Activated CD4-positive, CD25-positive, alpha-beta regulatory T cell (primary cell): Measurements from ENCODE around the gene CFAP77.
"Not testable (repeated sequence)": the region's sequence is repeated elsewhere in the genome, so short reads cannot be mapped to it uniquely, and the experiment has no call there.

Experiments
- DNase-seq, 4 experiments: peaks; one replicate each; lab custom pipeline; 2025; lab: John Stamatoyannopoulos, UW

The CFAP77 gene

GRCh38 chr9:132409828-132410528 is at the start of gene CFAP77:
Gene CFAP77, plus strand, starts transcription at chr9:132410211. Its CDS starts 61 bp downstream, at chr9:132410272.
- DNase-seq: peak in 1 of 4 experiments; percentile 12

GRCh38 chr9:132364068-132364467 is 45.9 kb upstream of the CFAP77 start:
- DNase-seq: no peak

GRCh38 chr9:132365986-132366385 is 44.0 kb upstream of the CFAP77 start:
- no peak for DNase-seq

- no peak for DNase-seq
Measured at GRCh38 chr9:132366481-132366880, 43.5 kb upstream of the CFAP77 start.

- no peak for DNase-seq
Measured at GRCh38 chr9:132367613-132368313, 42.2 kb upstream of the CFAP77 start.

GRCh38 chr9:132369421-132369820 is 40.6 kb upstream of the CFAP77 start:
- DNase-seq: no peak

- no peak for DNase-seq
Measured at GRCh38 chr9:132370592-132370991, 39.4 kb upstream of the CFAP77 start.

- DNase-seq: no peak
Measured at GRCh38 chr9:132372177-132373095, 37.6 kb upstream of the CFAP77 start.

GRCh38 chr9:132377769-132378168 is 32.2 kb upstream of the CFAP77 start:
- DNase-seq: not testable (repeated sequence)

- not testable (repeated sequence) for DNase-seq
Measured at GRCh38 chr9:132378416-132378815, 31.6 kb upstream of the CFAP77 start.

- DNase-seq: no peak
Measured at GRCh38 chr9:132381966-132382541, 28.0 kb upstream of the CFAP77 start.

GRCh38 chr9:132383462-132383883 is 26.5 kb upstream of the CFAP77 start:
- DNase-seq: no peak

GRCh38 chr9:132384376-132384775 is 25.6 kb upstream of the CFAP77 start:
- no peak for DNase-seq

- no peak for DNase-seq
Measured at GRCh38 chr9:132387133-132387532, 22.9 kb upstream of the CFAP77 start.

GRCh38 chr9:132390966-132391365 is 19.0 kb upstream of the CFAP77 start:
- DNase-seq: no peak

- no peak for DNase-seq
Measured at GRCh38 chr9:132391449-132391848, 18.6 kb upstream of the CFAP77 start.

- DNase-seq: no peak
Measured at GRCh38 chr9:132395560-132395959, 14.5 kb upstream of the CFAP77 start.

- DNase-seq: no peak
Measured at GRCh38 chr9:132401824-132402223, 8.2 kb upstream of the CFAP77 start.

- no peak for DNase-seq
Measured at GRCh38 chr9:132404228-132404881, 5.7 kb upstream of the CFAP77 start.

GRCh38 chr9:132406554-132407122 is 3.4 kb upstream of the CFAP77 start, which contains the start of gene TTF1:
Gene TTF1, minus strand, starts transcription at chr9:132406840. Its CDS starts 4,019 bp downstream, at chr9:132402821.
- peak; percentile 85 to 88 (median 86) for DNase-seq

- no peak for DNase-seq
Measured at GRCh38 chr9:132407196-132407595, 2.8 kb upstream of the CFAP77 start.
